Naive thymus-derived CD8-positive, alpha-beta T cell (primary cell): ENCODE results near the gene HDAC4. TPM values are rescaled to one million over a fixed set of nuclear protein-coding genes. Genes with fewer than 3 reads are reported as not detected.

Experiments
- ATAC-seq, 2 donors: fragments of 150-1000 bp; cut with Tn5 transposase in 1 of 2; sonication (Bioruptor Pico), chemical (Tn5 transposase) in 1 of 2; 1 replicate in 1 of 2; 2 replicates in 1 of 2; pipeline ENCODE4 v1.10.0; 2021; ENCODE audit warnings: mild to moderate bottlenecking in 2 of 2, moderate library complexity in 2 of 2
- POLR2A ChIA-PET: fragments of 350-600 bp; sonication (Branson Sonifier 250); formaldehyde crosslinking; loops from one replicate; lab custom pipeline; 2021; ENCODE audit warnings: antibody characterized with exemption; lab: Charles Lee
- DNase-seq, 10 donors: peaks; one replicate each; pipeline versions ENCODE4 v3.0.0 to v3.0.0-alpha.2; 2020 to 2022
- H3K27ac Mint-ChIP-seq, 10 donors: one replicate each; pipeline ENCODE4 v1.8.0; 2020 to 2022; ENCODE audit warnings: mild to moderate bottlenecking in 10 of 10, mixed read lengths in 10 of 10, moderate library complexity in 4 of 10, inconsistent platforms in 1 of 10
- H3K27me3 Mint-ChIP-seq, 5 donors: one replicate each; pipeline ENCODE4 v1.8.0; 2021 to 2022; ENCODE audit warnings: mixed read lengths in 5 of 5
- H3K36me3 Mint-ChIP-seq, 3 donors: one replicate each; pipeline ENCODE4 v1.8.0; 2020 to 2022; ENCODE audit warnings: mixed read lengths in 3 of 3, mild to moderate bottlenecking in 2 of 3, inconsistent platforms in 1 of 3
- H3K4me1 Mint-ChIP-seq, 4 donors: one replicate each; pipeline ENCODE4 v1.8.0; 2021 to 2022; ENCODE audit warnings: mixed read lengths in 4 of 4
- H3K4me3 Mint-ChIP-seq, 10 donors: one replicate each; pipeline ENCODE4 v1.8.0; 2020 to 2022; ENCODE audit warnings: mild to moderate bottlenecking in 10 of 10, mixed read lengths in 10 of 10, moderate library complexity in 6 of 10, inconsistent platforms in 1 of 10
- H3K9me3 Mint-ChIP-seq, 9 donors: one replicate each; pipeline ENCODE4 v1.8.0; 2020 to 2022; ENCODE audit warnings: mixed read lengths in 9 of 9, mild to moderate bottlenecking in 3 of 9, inconsistent platforms in 1 of 9, moderate library complexity in 1 of 9
- polyA plus RNA-seq, 3 donors: library from polyadenylated mRNA; unstranded; fragments of 300-500 nt; fragmentation: Illumina TruSeq; gene quantifications; one replicate each; pipeline ENCODE4 v1.2.3, GENCODE V29; 2021
- total RNA-seq, 8 experiments: library from RNA in 2 of 8; stranded (reverse) in 2 of 8; gene quantifications; one replicate each; pipeline ENCODE4 v1.2.3 and lab custom pipeline; 2021 to 2026

Gene HDAC4
- total and polyA plus RNA-seq, 5 experiments from 2014 or later: 2.8 to 37.3 (median 10.1) TPM

DNA sequence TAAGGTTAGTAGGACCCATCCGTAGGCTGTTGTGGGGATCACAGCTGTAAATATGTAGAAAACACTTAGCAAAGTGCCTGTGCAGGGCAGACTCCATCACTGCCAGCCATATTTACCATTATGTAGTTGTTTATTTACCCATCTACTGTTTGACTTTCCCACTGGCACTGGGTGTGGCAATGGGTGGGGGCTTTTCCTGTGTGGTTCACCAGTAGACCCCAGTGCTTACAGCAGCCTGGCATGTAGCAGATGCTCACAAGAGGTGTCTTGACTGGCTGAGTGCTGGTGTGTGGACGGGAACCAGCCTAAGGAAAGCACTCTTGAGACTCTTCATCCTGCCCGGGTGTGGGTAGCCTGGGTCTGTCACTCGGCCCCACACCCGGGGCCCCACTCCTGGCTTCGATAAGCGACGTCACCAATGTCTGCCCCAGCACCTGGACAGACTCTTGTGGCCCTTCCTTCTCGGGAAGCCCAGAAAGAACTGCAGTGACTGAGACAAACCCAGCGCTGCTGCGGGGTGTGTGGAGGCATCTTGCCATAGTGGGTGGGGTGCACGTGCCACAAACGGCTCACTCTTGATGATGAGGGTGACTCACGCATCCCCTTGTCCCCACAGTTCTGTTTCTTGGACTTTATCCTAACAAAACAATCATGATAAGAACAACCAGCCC, 78.3 kb downstream of the HDAC4 start:
- POLR2A ChIA-PET: interaction anchor here (0.6 to 5.4 kb wide), 13 partner anchors 9 to 95 kb away, joined by 3 to 98 read pairs (median 5); partner anchors contain the start of gene HDAC4
- peak overlapping the region; percentile 19 to 86 (median 74) for H3K4me3 Mint-ChIP-seq
- peak overlapping the region; percentile 96 to 100 (median 98) for H3K27ac Mint-ChIP-seq
- no peaks in the 10 kb centered on the region for H3K27me3 Mint-ChIP-seq
- peaks cover 38 to 87% (median 78%) of the 10 kb centered on the region in 4 donors for H3K4me1 Mint-ChIP-seq
- DNase-seq: peak in 4 of 10 donors; percentile 27 to 64 (median 30)
- H3K36me3 Mint-ChIP-seq: no peaks in the 10 kb centered on the region
- H3K9me3 Mint-ChIP-seq: peaks cover 0 to 7% (median 0%) of the 10 kb centered on the region in 9 donors
- peak; percentile 1 to 10 for ATAC-seq

DNA sequence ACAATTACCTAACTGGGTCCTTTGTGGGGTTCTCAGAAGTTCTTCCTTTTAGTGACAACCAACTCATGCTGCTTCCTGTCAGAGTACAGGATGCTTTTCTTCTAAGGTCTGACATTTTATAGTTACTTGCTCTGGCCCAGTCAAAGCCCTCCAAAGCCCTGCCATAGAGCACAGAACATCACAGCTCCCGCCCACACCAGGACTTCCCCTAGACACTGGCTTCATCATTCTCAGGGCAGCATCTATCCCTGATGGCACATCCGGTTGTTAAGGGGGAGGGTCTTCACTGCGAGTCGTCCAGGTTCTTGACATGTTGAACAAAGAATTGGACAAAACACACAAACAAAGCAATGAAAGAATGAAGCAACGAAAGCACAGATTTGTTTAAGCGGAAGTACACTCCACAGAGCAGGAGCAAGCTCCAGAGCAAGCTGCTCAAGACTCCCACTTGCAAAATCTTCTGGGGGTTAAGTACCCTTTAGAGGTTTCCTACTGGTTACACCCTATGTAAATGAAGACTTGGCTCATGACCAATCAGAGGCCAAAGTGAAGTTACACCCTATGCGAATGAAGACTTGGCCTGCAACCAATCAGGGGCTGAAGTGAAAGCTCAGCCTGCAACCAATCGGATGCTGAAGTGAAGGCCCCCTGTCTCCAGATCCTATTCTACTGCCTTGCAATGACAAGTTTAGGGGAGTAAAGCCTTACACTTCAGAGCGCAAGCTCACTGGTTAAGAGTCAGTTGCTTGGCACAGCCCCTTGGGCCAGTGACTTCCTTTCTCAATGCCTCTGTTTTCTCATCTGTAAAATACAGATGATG, 79.0 kb downstream of the HDAC4 start:
- Mint-ChIP-seq H3K27me3 (no peaks in the 10 kb centered on the region), H3K36me3 (no peaks in the 10 kb centered on the region), H3K27ac (peak overlapping the region; percentile 96 to 100 (median 98)), H3K9me3 (peaks cover 0 to 7% (median 0%) of the 10 kb centered on the region in 9 donors), H3K4me3 (peak overlapping the region; percentile 45 to 88 (median 78)), H3K4me1 (peaks cover 38 to 86% (median 75%) of the 10 kb centered on the region in 4 donors)
- POLR2A ChIA-PET: interaction anchor here (0.6 to 5.4 kb wide), 21 partner anchors 9 to 178 kb away, joined by 3 to 98 read pairs (median 5); partner anchors contain the start of gene HDAC4
- DNase-seq: peak in 9 of 10 donors; percentile 33 to 82 (median 66)
- ATAC-seq: peak; percentile 76 to 87

DNA sequence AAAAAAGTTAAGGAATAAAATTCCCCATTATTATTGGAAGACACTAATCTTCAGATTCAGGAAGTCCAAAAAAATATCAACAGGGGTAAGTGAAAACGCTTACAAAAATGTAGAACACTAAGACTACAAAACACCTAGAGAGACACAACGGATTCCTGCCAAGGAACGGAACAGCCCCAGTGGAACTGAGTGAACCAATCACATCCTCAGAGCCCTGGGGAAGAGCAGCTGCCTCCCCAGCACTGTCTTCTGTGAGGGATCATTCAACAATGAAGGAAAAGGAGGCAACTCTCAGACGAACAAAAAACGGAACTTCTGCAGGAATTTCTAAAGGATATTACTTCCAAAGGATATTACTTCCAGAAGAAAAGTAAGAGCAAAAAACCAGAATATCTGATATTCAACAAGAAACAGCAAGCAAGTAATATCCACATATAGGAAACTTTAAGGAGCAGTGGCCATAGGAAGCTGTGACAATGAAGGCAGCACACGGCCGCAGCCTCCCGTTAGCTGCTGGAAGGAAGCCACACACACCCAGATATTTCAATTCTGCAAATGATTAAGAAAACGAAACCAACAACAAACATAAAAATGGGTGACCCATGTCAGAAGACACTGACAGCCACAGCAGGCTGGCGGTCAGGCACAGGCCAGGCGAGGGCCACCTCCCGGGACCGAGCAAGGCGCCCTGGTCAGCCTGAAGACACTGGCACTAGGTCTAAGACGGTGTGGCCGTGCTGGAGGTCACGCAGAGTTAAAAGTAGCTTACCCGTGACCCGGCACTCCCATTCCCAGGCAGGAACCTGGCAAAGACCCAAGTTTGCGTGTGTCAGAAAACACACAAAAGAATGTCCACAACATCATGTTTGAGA, 81.8 kb downstream of the HDAC4 start:
- POLR2A ChIA-PET: interaction anchor here (0.9 to 5.4 kb wide), 4 partner anchors 10 to 82 kb away, joined by 3 to 98 read pairs (median 4); partner anchors contain the start of gene HDAC4
- peak overlapping the region; percentile 69 to 97 (median 87) for H3K4me3 Mint-ChIP-seq
- no peak for ATAC-seq
- DNase-seq: peak in 1 of 10 donors; percentile 55
- peaks cover 0 to 6% (median 0%) of the 10 kb centered on the region in 9 donors for H3K9me3 Mint-ChIP-seq
- peak overlapping the region; percentile 92 to 99 (median 97) for H3K27ac Mint-ChIP-seq
- no peaks in the 10 kb centered on the region for H3K27me3 Mint-ChIP-seq
- no peaks in the 10 kb centered on the region for H3K36me3 Mint-ChIP-seq
- H3K4me1 Mint-ChIP-seq: peaks cover 25 to 80% (median 64%) of the 10 kb centered on the region in 4 donors

DNA sequence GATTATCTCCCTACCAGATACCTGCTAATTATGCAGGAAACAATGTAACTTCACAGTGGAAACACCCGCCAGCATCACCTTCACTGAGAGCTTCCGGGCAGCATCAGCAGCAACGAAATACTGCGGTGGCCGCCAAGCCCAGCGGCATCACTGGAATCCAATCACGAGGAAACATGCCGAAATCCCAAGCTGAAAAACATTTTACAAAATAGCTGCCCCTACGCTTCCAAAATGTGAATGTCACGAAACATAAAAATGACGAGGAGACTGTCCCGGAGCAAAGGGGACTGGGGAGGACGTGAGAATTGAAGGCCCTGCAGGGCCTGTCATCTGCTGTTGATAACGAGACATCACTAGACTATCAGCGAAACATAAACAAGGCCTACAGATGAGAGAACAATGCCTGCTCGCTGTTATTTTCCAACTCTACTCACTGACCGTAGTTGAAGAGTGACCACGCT, 82.6 kb downstream of the HDAC4 start:
- POLR2A ChIA-PET: interaction anchor here (1.5 to 1.6 kb wide), 2 partner anchors 9 to 52 kb away, joined by 4 to 5 read pairs; no protein-coding TSS in a partner anchor
- peak overlapping the region in 3 of 10 donors; percentile 80 to 97 (median 88) for H3K4me3 Mint-ChIP-seq
- no peak for ATAC-seq
- no peaks in the 10 kb centered on the region for H3K36me3 Mint-ChIP-seq
- H3K27me3 Mint-ChIP-seq: no peaks in the 10 kb centered on the region
- DNase-seq: no peak
- H3K4me1 Mint-ChIP-seq: peaks cover 22 to 71% (median 57%) of the 10 kb centered on the region in 4 donors
- peaks cover 0 to 6% (median 0%) of the 10 kb centered on the region in 9 donors for H3K9me3 Mint-ChIP-seq
- H3K27ac Mint-ChIP-seq: peak overlapping the region in 9 of 10 donors; percentile 69 to 99 (median 97)

DNA sequence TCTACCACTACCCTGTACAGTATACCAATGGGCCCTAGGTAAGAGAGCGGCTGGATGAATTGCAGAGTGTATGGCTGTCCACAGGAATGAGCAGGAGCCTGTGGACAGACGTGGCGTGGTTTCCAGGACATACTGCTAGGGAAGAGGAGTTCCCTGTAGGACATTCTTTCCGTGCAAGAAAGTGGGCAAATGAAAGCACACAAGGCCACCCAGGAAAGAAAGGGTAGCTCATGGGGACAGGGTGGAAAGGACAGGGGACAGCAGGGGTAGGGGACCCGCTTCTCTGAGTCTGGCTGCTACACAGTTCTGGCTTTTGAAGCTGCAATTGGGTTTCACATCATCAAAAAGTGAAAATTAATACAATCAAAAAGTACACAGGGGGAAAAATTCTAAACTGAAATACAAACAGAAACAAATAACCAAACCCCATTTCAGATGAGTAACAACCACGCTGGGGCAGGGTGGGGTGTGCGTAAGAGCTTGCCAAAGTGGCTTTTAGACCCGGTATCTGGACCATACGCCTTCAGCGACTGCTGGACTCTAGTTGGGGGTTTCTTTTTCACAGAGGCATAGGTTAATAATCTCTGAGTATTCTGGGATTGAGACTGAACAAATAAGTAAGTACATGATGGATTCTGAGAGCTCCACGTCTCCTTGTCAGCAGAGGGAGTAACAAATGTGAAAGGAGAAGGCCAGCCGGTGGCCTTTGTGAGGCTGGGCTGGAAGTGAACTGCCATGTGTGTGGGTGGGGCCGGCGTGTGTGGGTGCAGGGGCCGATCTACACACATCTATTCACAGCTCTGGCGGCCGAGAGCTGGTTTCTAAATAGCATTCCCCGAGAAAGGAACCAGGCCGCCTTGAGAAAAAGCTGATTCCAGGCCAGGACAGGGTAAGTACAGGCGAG, 84.0 kb downstream of the HDAC4 start:
- POLR2A ChIA-PET: interaction anchor here (0.8 to 1.5 kb wide), 4 partner anchors 10 to 21 kb away, joined by 3 to 5 read pairs (median 4); no protein-coding TSS in a partner anchor
- Mint-ChIP-seq H3K27ac (peak overlapping the region in 9 of 10 donors; percentile 60 to 96 (median 83)), H3K27me3 (no peaks in the 10 kb centered on the region), H3K4me1 (peaks cover 18 to 58% (median 44%) of the 10 kb centered on the region in 4 donors), H3K9me3 (peaks cover 0 to 6% (median 0%) of the 10 kb centered on the region in 9 donors), H3K4me3 (peak overlapping the region in 3 of 10 donors; percentile 22 to 60 (median 34)), H3K36me3 (peaks cover 0 to under 1% (median 0%) of the 10 kb centered on the region in 3 donors)
- DNase-seq (no peak), ATAC-seq (no peak)

DNA sequence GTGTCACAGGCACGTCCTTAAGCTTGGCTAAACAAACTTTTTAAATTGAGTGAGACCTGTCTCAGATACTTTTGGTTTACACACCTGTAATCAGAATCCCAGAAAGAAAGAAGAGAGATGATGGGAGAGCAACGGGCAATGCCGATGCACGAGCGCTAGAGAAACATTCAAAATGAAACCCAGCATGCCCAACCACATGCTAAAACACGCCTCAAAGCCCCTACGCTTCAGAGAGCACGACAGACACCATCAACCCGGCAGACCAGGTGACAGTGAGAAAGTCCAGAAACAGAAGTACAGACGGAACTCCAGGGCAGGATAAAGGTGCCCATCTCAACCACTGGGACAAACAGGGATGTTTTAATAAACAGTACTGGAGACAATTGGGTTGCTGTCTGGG, 85.5 kb downstream of the HDAC4 start:
- H3K27ac Mint-ChIP-seq: peak overlapping the region in 6 of 10 donors; percentile 32 to 83 (median 54)
- H3K4me3 Mint-ChIP-seq: peak overlapping the region in 1 of 10 donors; percentile 52

DNA sequence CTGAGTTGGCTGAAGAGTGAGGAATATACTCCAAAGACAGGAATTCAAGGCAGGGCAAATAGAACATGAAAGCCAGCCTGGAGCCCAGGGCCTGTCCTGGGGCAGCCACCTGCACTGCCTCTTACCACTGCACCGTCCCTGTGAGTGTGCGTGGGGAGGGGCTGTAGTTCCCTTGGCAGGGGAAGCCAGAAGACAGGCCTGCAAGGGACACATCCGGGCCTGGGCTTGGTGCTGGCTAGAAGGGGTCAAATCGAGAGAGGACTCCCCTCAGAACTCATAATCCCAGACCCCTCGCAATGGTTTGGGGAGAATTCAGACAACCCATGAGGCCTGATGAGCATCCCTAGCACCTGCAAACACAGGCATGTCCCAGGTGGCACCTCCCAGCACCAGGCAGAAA, 87.0 kb downstream of the HDAC4 start:
- H3K27me3 Mint-ChIP-seq: no peaks in the 10 kb centered on the region

More for the DNA sequence above, 85.5 kb downstream of the HDAC4 start:
- H3K4me1 Mint-ChIP-seq: peaks cover 13 to 52% (median 32%) of the 10 kb centered on the region in 4 donors
- ATAC-seq: no peak
- DNase-seq: no peak
- POLR2A ChIA-PET: interaction anchor here (1.0 kb wide), 1 partner anchor 12 kb away, joined by 4 read pairs; no protein-coding TSS in a partner anchor
- peaks cover 0 to 1% (median 0%) of the 10 kb centered on the region in 3 donors for H3K36me3 Mint-ChIP-seq
- no peaks in the 10 kb centered on the region for H3K27me3 Mint-ChIP-seq
- peaks cover 0 to 3% (median 0%) of the 10 kb centered on the region in 9 donors for H3K9me3 Mint-ChIP-seq

DNA sequence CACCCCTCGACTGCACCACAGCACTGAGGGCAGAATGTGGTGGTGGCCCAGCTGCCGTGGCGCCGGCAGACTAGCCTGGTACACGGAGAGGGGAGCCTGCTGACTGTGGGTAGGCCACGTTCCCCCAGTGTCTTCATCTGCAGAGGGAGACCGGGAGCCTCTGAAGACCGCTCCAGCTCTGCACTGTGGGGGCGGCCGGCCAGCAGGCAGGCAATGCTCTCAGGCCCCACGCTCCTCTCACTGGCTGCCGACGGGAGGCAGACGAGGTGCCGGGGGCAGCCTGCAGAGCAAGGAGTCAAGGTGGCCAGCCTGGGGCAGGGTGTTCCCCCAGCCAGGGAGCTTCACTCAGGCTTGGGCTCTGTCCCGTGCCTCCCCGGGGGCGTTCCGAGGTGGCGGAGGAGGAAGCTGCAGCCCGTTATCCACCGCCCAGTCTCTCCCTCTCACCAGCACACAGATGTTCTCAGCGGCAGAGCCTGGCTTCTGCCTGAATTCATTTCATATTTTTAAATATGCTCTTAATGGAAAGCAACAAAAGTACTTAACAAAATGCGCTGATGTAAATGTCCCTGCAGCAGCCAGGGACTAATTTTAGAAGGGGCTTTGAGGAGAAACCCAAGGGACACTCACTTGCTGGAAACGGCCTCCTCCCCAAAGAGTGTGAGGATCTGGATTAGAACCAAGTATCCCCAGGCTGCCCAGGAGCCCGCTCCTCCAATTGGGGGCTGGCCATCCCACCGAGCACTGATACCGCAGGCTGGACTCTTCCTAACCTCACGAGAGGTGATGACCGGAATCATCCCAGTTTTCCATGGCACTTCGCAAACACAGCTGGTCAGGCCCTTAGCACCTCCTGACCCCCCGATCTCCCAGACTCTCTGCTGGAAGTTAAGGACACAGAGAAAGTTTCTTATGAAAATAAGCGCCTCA, 87.8 kb downstream of the HDAC4 start:
- peak in 3 of 10 donors; percentile 0 to 45 (median 9) for DNase-seq
- POLR2A ChIA-PET: no interaction called here
- peaks cover 0 to 3% (median 0%) of the 10 kb centered on the region in 9 donors for H3K9me3 Mint-ChIP-seq
- no peak for ATAC-seq
- H3K27me3 Mint-ChIP-seq: no peaks in the 10 kb centered on the region
- H3K36me3 Mint-ChIP-seq: peaks cover 0 to 1% (median 0%) of the 10 kb centered on the region in 3 donors
- H3K4me3 Mint-ChIP-seq: no peak overlapping the region
- H3K27ac Mint-ChIP-seq: peak overlapping the region in 1 of 10 donors; percentile 33
- peaks cover 11 to 34% (median 19%) of the 10 kb centered on the region in 4 donors for H3K4me1 Mint-ChIP-seq

More for the DNA sequence above, 87.0 kb downstream of the HDAC4 start:
- no peak overlapping the region for H3K4me3 Mint-ChIP-seq
- ATAC-seq: no peak
- peaks cover 12 to 42% (median 25%) of the 10 kb centered on the region in 4 donors for H3K4me1 Mint-ChIP-seq
- DNase-seq: no peak
- H3K27ac Mint-ChIP-seq: peak overlapping the region in 3 of 10 donors; percentile 7 to 61 (median 60)
- H3K36me3 Mint-ChIP-seq: peaks cover 0 to 1% (median 0%) of the 10 kb centered on the region in 3 donors
- POLR2A ChIA-PET: no interaction called here
- H3K9me3 Mint-ChIP-seq: peaks cover 0 to 3% (median 0%) of the 10 kb centered on the region in 9 donors

DNA sequence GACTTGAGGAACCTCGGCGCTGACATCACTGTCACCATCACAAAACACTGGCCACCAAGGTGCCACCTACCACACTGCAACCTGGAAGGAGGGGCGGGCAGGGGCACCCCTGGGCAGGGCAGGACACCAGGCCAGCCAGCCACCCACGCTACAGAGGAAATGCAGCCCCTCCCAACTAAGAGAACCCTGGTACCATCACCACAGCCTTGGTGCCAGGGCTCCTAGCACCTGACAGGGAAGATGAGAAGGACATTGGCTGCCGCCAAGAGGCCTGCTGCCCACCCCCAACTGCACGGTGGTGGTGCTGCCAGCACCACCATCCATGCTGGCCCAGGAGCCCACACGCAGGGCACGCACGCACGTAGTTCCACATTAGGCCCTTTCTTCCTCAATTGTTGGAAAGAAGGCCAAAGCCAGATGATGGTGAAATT, 88.7 kb downstream of the HDAC4 start:
- POLR2A ChIA-PET: interaction anchor here (0.8 to 0.9 kb wide), 2 partner anchors 9 to 12 kb away, joined by 3 read pairs; no protein-coding TSS in a partner anchor

More for the DNA sequence above, 88.7 kb downstream of the HDAC4 start:
- Mint-ChIP-seq H3K4me3 (no peak overlapping the region), H3K4me1 (peaks cover 12 to 33% (median 21%) of the 10 kb centered on the region in 4 donors), H3K27ac (peak overlapping the region in 3 of 10 donors; percentile 46 to 56 (median 52)), H3K27me3 (no peaks in the 10 kb centered on the region), H3K36me3 (peaks cover 0 to 1% (median 0%) of the 10 kb centered on the region in 3 donors), H3K9me3 (peaks cover 0 to 3% (median 0%) of the 10 kb centered on the region in 9 donors)
- no peak for ATAC-seq
- peak in 1 of 10 donors; percentile 45 for DNase-seq
